GM23248 (cell line): Measurements from ENCODE around the gene CHN1.

ENCODE experiments used
- EZH2 ChIP-seq: fragments of 200-600 bp; sonication (generic); IDR thresholded peaks from 2 replicates; pipeline ENCODE4 v1.6.1; 2018; ENCODE audit warnings: antibody characterized with exemption, mild to moderate bottlenecking; ENCODE audit not compliant: insufficient read depth, poor library complexity, severe bottlenecking
- EZH2phosphoT487 ChIP-seq: fragments of 200-600 bp; sonication (generic); IDR thresholded peaks from 2 replicates; pipeline ENCODE4 v1.6.1; 2018; ENCODE audit warnings: antibody characterized with exemption, moderate library complexity, mild to moderate bottlenecking, low read depth; ENCODE audit not compliant: insufficient read depth

DNA sequence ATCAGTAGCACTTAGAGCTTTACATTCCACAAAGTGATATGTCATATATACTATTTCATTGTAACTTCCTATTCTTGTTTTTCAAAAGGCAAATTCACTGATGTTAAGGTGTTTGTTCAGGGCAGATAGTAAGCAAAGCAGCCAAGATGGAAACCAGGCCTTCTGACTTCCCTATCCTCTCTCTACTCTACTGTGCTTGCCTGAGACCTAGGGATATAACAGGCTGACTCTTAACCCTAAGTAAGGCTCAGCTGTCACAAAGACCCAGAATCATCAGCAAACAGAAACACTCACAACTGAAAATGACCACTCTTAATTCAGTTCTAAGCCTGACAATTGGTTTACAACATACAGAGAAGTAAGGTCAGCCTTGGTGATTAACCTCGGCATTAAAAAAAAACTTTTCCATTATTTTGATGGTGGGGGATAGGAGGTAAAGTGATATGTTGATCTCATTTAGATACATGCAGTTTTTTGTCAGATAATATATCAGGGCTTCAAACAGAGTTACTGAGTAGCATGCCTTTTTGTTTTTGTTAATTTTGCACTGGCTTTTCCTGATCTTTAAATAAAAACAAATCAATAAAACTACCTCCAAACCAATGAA is 145.5 kb downstream of the CHN1 start:
- TF ChIP-seq EZH2phosphoT487 (no peak), EZH2 (no peak)
